ENCODE results near the gene NPW.

NPW gene

DNA sequence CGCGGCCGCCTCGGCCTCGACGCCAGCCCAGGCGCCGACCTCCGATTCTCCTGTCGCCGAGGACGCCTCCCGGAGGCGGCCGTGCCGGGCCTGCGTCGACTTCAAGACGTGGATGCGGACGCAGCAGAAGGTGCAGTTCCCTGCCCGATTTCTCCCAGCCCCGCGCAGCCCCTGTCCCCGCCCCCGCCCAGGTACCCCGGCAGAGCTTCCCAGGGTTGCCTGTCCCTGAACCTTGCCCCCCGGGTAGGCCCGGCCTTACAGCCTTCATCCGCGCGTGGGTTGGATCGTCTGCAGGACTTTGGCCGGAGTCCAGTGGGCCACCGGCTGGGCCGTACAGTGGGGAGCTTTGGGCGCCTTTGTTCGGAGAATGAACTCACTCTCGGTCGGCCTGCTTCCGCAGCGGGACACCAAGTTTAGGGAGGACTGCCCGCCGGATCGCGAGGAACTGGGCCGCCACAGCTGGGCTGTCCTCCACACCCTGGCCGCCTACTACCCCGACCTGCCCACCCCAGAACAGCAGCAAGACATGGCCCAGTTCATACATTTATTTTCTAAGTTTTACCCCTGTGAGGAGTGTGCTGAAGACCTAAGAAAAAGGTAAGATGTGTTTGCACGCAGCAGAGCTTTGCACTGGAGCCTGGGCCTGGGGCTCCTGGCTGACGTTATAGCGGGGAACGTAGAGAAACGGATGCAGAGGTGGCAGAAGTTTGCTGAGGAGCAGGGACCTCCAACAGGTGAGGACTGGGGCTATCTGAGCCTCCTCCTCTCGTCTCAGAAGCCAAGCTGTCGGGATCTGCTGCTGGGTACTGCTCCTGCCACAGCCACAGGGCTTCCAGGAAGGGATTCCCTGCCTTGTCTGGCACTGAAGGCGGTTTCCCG lies 35.0 kb upstream of the NPW start:
- TF ChIP-seq TEAD4 (IDR thresholded peaks at IDR 0.05), result no peak
- peak; percentile 56; the same call in 1 of the 2 replicates for TF ChIP-seq NFIC (IDR thresholded peaks at IDR 0.05)
- no peak for TF ChIP-seq YY1 (IDR thresholded peaks at IDR 0.05; ENCODE audit: low read depth)
- TF ChIP-seq FOXM1 (IDR thresholded peaks at IDR 0.05; ENCODE audit: borderline replicate concordance, low read depth), result no peak
- no peak for TF ChIP-seq CREB1 (IDR thresholded peaks at IDR 0.05; ENCODE audit: low read depth)

GRCh38 chr16:1985466-1986150 lies 34.0 kb upstream of the NPW start:
- no peak for TF ChIP-seq ZBTB7A (IDR thresholded peaks at IDR 0.05; ENCODE audit: low read depth)
- TF ChIP-seq CEBPB (IDR thresholded peaks at IDR 0.05), result no peak
- no peak for TF ChIP-seq TCF12 (IDR thresholded peaks at IDR 0.05; ENCODE audit: low read depth)
- TF ChIP-seq, protein P1, sequence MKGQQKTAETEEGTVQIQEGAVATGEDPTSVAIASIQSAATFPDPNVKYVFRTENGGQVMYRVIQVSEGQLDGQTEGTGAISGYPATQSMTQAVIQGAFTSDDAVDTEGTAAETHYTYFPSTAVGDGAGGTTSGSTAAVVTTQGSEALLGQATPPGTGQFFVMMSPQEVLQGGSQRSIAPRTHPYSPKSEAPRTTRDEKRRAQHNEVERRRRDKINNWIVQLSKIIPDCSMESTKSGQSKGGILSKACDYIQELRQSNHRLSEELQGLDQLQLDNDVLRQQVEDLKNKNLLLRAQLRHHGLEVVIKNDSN (IDR thresholded peaks at IDR 0.05), result no peak
- TF ChIP-seq REST (IDR thresholded peaks at IDR 0.05; ENCODE audit: low read depth), result no peak
- TF ChIP-seq, protein P2, sequence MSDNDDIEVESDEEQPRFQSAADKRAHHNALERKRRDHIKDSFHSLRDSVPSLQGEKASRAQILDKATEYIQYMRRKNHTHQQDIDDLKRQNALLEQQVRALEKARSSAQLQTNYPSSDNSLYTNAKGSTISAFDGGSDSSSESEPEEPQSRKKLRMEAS (IDR thresholded peaks at IDR 0.05), result no peak
- TF ChIP-seq FOXM1 (IDR thresholded peaks at IDR 0.05; ENCODE audit: borderline replicate concordance, low read depth), result no peak
- no peak for TF ChIP-seq YY1 (IDR thresholded peaks at IDR 0.05; ENCODE audit: low read depth)
- no peak for TF ChIP-seq TEAD4 (IDR thresholded peaks at IDR 0.05)
- TF ChIP-seq CREB1 (IDR thresholded peaks at IDR 0.05; ENCODE audit: low read depth), result no peak
- TF ChIP-seq EGR1 (IDR thresholded peaks at IDR 0.05), result no peak
- TF ChIP-seq EP300 (IDR thresholded peaks at IDR 0.05; ENCODE audit: borderline replicate concordance), result no peak
- no peak for TF ChIP-seq NFIC (IDR thresholded peaks at IDR 0.05)
- no peak for TF ChIP-seq RAD21 (IDR thresholded peaks at IDR 0.05; ENCODE audit: low read depth)
- no peak for TF ChIP-seq TAF1 (IDR thresholded peaks at IDR 0.05; ENCODE audit: low read depth)

GRCh38 chr16:1987198-1987597 lies 32.4 kb upstream of the NPW start:
- no peak for TF ChIP-seq EP300 (IDR thresholded peaks at IDR 0.05; ENCODE audit: borderline replicate concordance)
- no peak for TF ChIP-seq ZBTB7A (IDR thresholded peaks at IDR 0.05; ENCODE audit: low read depth)
- no peak for TF ChIP-seq NFIC (IDR thresholded peaks at IDR 0.05)
- TF ChIP-seq TEAD4 (IDR thresholded peaks at IDR 0.05), result no peak
- no peak for TF ChIP-seq FOXM1 (IDR thresholded peaks at IDR 0.05; ENCODE audit: borderline replicate concordance, low read depth)
- TF ChIP-seq YY1 (IDR thresholded peaks at IDR 0.05; ENCODE audit: low read depth), result no peak
- TF ChIP-seq REST (IDR thresholded peaks at IDR 0.05; ENCODE audit: low read depth), result no peak
- no peak for TF ChIP-seq TCF12 (IDR thresholded peaks at IDR 0.05; ENCODE audit: low read depth)
- no peak for TF ChIP-seq RAD21 (IDR thresholded peaks at IDR 0.05; ENCODE audit: low read depth)
- TF ChIP-seq, protein P1 (IDR thresholded peaks at IDR 0.05), result no peak
- TF ChIP-seq CEBPB (IDR thresholded peaks at IDR 0.05), result no peak
- no peak for TF ChIP-seq EGR1 (IDR thresholded peaks at IDR 0.05)
- no peak for TF ChIP-seq TAF1 (IDR thresholded peaks at IDR 0.05; ENCODE audit: low read depth)

GRCh38 chr16:1989209-1990100 lies 30.1 kb upstream of the NPW start, which contains the start of gene SYNGR3:
Gene SYNGR3, plus strand, starts transcription at chr16:1989970. Its CDS starts 133 bp downstream, at chr16:1990103.
- no peak for TF ChIP-seq CEBPB (IDR thresholded peaks at IDR 0.05)
- no peak for TF ChIP-seq FOXM1 (IDR thresholded peaks at IDR 0.05; ENCODE audit: borderline replicate concordance, low read depth)
- TF ChIP-seq NFIC (IDR thresholded peaks at IDR 0.05), result no peak
- TF ChIP-seq, protein P2 (IDR thresholded peaks at IDR 0.05), result no peak
- no peak for TF ChIP-seq YY1 (IDR thresholded peaks at IDR 0.05; ENCODE audit: low read depth)
- TF ChIP-seq EP300 (IDR thresholded peaks at IDR 0.05; ENCODE audit: borderline replicate concordance), result no peak
- no peak for TF ChIP-seq RAD21 (IDR thresholded peaks at IDR 0.05; ENCODE audit: low read depth)
- no peak for TF ChIP-seq TEAD4 (IDR thresholded peaks at IDR 0.05)
- TF ChIP-seq EGR1 (IDR thresholded peaks at IDR 0.05), result no peak
- TF ChIP-seq REST (IDR thresholded peaks at IDR 0.05; ENCODE audit: low read depth), result no peak
- no peak; the same call in 1 of the 2 replicates for TF ChIP-seq ZBTB7A (IDR thresholded peaks at IDR 0.05; ENCODE audit: low read depth)
- TF ChIP-seq TCF12 (IDR thresholded peaks at IDR 0.05; ENCODE audit: low read depth), result no peak
- TF ChIP-seq, protein P1 (IDR thresholded peaks at IDR 0.05), result no peak
- TF ChIP-seq CREB1 (IDR thresholded peaks at IDR 0.05; ENCODE audit: low read depth), result no peak
- no peak for TF ChIP-seq TAF1 (IDR thresholded peaks at IDR 0.05; ENCODE audit: low read depth)
